Stimulated activated CD8-positive, alpha-beta memory T cell treated with anti-CD3 and anti-CD28 coated beads, Interleukin-4, amount 100 ng/mL, for 48 hours (primary cell): ENCODE results near the gene HIP1R.
"Not testable (repeated sequence)": the region's sequence is repeated elsewhere in the genome, so short reads cannot be mapped to it uniquely, and the experiment has no call there.

ENCODE experiments used
- DNase-seq: peaks from one replicate; pipeline ENCODE4 v3.0.0-alpha.2; 2020

The HIP1R gene

GRCh38 chr12:122875590-122876220, 40.4 kb downstream of the HIP1R start:
- no peak for DNase-seq

DNA sequence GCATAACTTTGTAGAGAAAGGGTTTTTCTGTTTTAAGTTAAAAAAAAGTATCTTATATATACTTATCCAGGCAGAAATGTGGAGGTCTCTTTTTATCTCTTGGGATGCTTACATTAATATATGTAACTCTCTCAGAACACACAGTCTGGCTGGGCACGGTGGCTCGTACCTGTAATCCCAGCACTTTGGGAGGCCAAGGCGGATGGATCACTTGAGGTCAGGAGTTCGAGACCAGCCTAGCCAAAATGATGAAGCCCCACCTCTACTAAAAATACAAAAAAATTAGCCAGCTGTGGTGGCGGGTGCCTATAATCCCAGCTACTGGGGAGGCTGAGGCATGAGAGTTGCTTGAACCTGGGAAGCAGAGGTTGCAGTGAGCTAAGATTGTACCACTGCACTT, 41.0 kb downstream of the HIP1R start:
- not testable (repeated sequence) for DNase-seq

- no peak for DNase-seq
Observed at GRCh38 chr12:122876731-122877130, 41.5 kb downstream of the HIP1R start.

DNA sequence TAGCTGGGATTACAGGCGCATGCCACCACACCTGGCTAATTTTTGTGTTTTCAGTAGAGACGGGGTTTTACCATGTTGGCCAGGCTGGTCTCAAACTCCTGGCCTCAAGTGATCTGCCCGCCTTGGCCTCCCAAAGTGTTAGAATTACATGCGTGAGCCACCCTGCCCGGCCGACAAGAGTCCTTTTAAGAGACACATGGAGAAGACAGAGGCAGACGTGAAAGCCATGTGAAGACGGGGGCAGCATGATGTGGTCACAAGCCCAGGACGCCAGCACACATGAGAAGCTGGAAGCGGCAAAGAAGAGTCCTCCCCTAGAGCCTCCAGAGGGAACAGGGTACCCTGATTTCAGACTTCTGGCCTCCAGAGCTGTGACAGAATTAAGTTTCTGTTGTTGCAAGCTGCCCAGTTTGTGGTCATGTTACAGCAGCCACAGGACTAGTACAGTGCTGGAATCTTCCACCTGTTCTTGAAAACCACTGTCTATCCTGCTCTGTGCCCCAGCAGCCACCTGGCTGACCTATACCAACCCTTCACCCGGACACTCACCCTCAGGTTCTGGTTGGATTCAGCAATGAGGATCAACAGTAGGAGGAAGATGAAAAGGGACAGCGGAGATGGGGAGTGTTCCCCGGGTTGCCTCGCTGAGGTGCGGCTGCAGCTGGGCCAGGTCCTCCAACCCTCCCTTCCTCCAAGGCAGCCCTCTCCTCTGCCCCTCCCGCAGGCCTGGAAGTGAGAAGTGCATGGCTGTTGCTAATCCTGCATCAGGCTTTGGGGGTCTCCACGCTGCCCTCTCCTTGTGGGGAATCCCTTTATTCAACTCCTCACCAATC, 43.7 kb downstream of the HIP1R start:
- no peak for DNase-seq

GRCh38 chr12:122880155-122880667, 45.0 kb downstream of the HIP1R start:
- DNase-seq = no peak

- DNase-seq = no peak
Observed at GRCh38 chr12:122880668-122881067, 45.4 kb downstream of the HIP1R start.

GRCh38 chr12:122882908-122883558, 47.8 kb downstream of the HIP1R start:
- no peak for DNase-seq

GRCh38 chr12:122884091-122884826, 49.0 kb downstream of the HIP1R start:
- DNase-seq = no peak

- no peak for DNase-seq
Observed at GRCh38 chr12:122884860-122885259, 49.6 kb downstream of the HIP1R start.

GRCh38 chr12:122886161-122886560, 50.9 kb downstream of the HIP1R start:
- DNase-seq = no peak

GRCh38 chr12:122886851-122887818, 51.9 kb downstream of the HIP1R start:
- DNase-seq = peak; percentile 75

- no peak for DNase-seq
Observed at GRCh38 chr12:122887819-122888212, 52.6 kb downstream of the HIP1R start.

GRCh38 chr12:122888232-122888752, 53.0 kb downstream of the HIP1R start:
- DNase-seq = no peak

GRCh38 chr12:122889761-122890520, 54.7 kb downstream of the HIP1R start:
- DNase-seq = no peak

DNA sequence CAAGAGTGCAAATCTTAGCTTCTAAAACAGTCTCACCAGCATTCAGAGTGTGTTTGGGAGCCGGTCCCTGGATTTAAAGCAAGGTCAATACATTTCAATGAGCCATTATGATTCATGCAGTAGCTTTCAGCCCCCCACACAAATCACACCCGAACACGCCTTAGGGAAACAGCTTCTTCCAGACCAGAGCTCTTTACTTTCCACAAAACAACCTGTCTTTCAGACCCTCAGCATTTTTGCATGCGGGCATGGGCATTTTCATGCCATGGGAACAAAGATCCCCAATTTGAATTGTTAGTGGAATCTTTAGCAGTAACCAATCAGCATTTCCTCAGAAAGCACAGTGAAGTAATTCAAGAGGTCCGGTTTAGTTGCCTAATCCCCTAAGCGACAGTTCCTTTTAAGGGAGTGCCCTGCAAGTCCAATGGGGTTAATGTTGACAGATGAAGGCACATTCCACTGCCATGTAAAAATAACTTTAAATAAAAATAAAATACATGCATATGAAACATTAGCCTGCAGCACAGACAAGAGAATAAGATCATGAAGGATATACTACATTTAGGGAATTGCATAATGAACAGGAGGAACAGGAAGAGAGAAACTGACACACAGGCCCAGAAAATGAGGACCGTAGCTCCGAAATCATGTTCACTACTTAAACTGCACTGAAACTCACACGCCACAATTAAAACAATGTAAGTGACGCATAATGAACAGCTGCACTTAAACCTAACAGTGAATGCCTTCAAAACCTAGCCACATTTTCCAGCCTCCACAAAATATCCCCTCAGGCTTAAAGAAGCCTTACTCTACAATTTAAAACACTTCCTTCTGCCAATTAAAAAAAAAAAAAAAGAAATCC, 56.6 kb downstream of the HIP1R start:
- DNase-seq = no peak

GRCh38 chr12:122892724-122893123, 57.5 kb downstream of the HIP1R start:
- not testable (repeated sequence) for DNase-seq

DNA sequence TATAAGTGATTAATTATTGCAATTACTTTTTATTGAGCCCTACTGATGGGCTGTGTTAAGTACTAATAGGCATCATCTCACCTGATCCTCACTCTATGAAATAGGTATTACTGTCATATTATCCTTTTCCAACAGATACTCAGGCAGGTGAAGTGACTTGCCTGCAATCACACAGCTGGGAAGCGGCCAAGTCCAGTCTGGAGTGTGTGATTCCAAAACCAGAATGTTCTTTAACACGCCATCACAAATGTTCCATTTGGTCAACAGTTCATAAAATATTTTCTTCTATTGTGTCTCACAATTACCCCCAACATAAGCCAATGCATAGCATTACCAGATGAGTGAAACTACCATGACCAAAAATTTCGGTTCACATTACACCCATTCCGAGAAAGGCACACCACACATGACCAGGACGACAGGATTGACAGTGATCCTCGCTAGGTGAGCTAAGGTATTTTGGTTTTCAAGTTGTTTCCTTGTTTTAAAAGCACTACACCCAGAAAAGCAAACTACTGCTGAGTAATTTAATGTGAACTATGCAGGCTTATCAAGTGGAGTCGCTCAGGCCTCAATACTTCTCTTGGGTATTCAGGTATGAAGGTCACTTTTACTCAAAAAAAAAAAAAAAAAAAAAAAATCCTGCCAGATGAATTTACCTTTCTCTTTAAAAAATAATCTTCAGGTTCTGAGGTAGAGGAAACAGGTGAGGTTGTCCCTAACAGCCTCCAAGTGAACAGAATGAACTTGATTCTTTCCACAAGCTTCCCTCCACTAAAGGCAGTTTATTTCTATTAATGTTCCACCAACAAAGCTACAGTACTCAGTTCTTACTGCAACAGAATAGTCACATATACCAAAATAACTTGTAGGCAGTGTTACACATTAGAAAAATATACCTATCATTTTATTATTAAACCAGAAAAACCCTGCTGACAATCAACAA, 58.2 kb downstream of the HIP1R start:
- DNase-seq = no peak
